Brain pericyte (primary cell): ENCODE data around the gene AJUBA.
A peak's percentile ranks its signal among the peaks of the same experiment; 100 is the strongest.
"Not testable (repeated sequence)": the region's sequence is repeated elsewhere in the genome, so short reads cannot be mapped to it uniquely, and the experiment has no call there.

Experiments used
- DNase-seq: peaks from one replicate; pipeline ENCODE4 v3.0.0-alpha.2; 2012; ENCODE audit warnings: low read depth, low spot score

Gene AJUBA

GRCh38 chr14:23006544-23007419 is 24.4 kb upstream of the AJUBA start:
- peak; percentile 96 for DNase-seq

- DNase-seq: no peak
Observed at GRCh38 chr14:23006188-23006534, 23.8 kb upstream of the AJUBA start.

- no peak for DNase-seq
Observed at GRCh38 chr14:23005451-23006187, 23.3 kb upstream of the AJUBA start.

- not testable (repeated sequence) for DNase-seq
Observed at GRCh38 chr14:23004274-23004673, 21.9 kb upstream of the AJUBA start.

- no peak for DNase-seq
Observed at GRCh38 chr14:23002592-23002991, 20.2 kb upstream of the AJUBA start.

- DNase-seq: no peak
Observed at GRCh38 chr14:23000860-23001259, 18.5 kb upstream of the AJUBA start.

- DNase-seq: no peak
Observed at GRCh38 chr14:22998329-22999012, 16.1 kb upstream of the AJUBA start.

- DNase-seq: no peak
Observed at GRCh38 chr14:22997676-22998323, 15.4 kb upstream of the AJUBA start.

- no peak for DNase-seq
Observed at GRCh38 chr14:22996768-22997654, 14.7 kb upstream of the AJUBA start.

- DNase-seq: no peak
Observed at GRCh38 chr14:22995889-22996625, 13.7 kb upstream of the AJUBA start.

- peak; percentile 45 for DNase-seq
Observed at GRCh38 chr14:22994762-22995275, 12.5 kb upstream of the AJUBA start.

- DNase-seq: no peak
Observed at GRCh38 chr14:22993517-22993916, 11.2 kb upstream of the AJUBA start.

- no peak for DNase-seq
Observed at GRCh38 chr14:22991852-22992251, 9.5 kb upstream of the AJUBA start.

GRCh38 chr14:22987291-22987690 is 4.9 kb upstream of the AJUBA start:
- no peak for DNase-seq

GRCh38 chr14:22986508-22987054 is 4.2 kb upstream of the AJUBA start:
- DNase-seq: peak; percentile 53

GRCh38 chr14:22985894-22986507 is 3.6 kb upstream of the AJUBA start:
- DNase-seq: no peak

GRCh38 chr14:22984959-22985658 is 2.8 kb upstream of the AJUBA start:
- no peak for DNase-seq

- DNase-seq: no peak
Observed at GRCh38 chr14:22981876-22982476, 375 bp downstream of the AJUBA start.
